K562 (cell line): ENCODE results near the gene DNMT1. TPM values are rescaled to one million over a fixed set of nuclear protein-coding genes. Genes with fewer than 3 reads are reported as not detected.

Source experiments
- CBFB ChIP-seq: sonication (generic); formaldehyde crosslinking; IDR thresholded peaks from 2 replicates; pipeline ENCODE4 v1.4.0; 2020; ENCODE audit warnings: mild to moderate bottlenecking, missing genetic modification reagents
- CREM ChIP-seq: IDR thresholded peaks from 2 replicates; pipeline ENCODE4 v1.6.1; 2014; ENCODE audit warnings: antibody characterized with exemption, low read depth
- PCBP1 ChIP-seq: fragments of 200-400 bp; formaldehyde crosslinking; IDR thresholded peaks from 2 replicates; pipeline ENCODE4 v1.6.1; 2018; ENCODE audit warnings: mild to moderate bottlenecking, low read depth, low read length; ENCODE audit not compliant: poor library complexity, severe bottlenecking
- RBFOX2 ChIP-seq: fragments of 200-400 bp; formaldehyde crosslinking; IDR thresholded peaks from 2 replicates; pipeline ENCODE4 v1.6.1; 2017; ENCODE audit warnings: low read depth, mild to moderate bottlenecking, low read length, moderate library complexity
- SMARCE1 ChIP-seq: fragments of 450-650 bp; IDR thresholded peaks from 2 replicates; pipeline ENCODE4 v1.7.1; 2016; ENCODE audit warnings: mild to moderate bottlenecking
- TOE1 ChIP-seq, 2 experiments: fragments of 450-650 bp in 1 of 2; sonication (generic) in 1 of 2; formaldehyde crosslinking in 1 of 2; IDR thresholded peaks; 2 replicates each; pipeline versions ENCODE4 v1.7.1 to v1.8.0; 2016 to 2022; ENCODE audit warnings: borderline replicate concordance in 2 of 2, mild to moderate bottlenecking in 2 of 2, antibody characterized with exemption in 1 of 2, inconsistent platforms in 1 of 2, low read depth in 1 of 2, missing genetic modification reagents in 1 of 2, moderate library complexity in 1 of 2
- ZNF165 ChIP-seq: fragments of 250-450 bp; sonication (Bioruptor Pico); IDR thresholded peaks from 2 replicates; pipeline ENCODE4 v1.4.0; 2020; ENCODE audit warnings: borderline replicate concordance
- polyA plus RNA-seq, 8 experiments: library from polyadenylated mRNA; depleted of rRNA in 4 of 8; stranded (reverse) in 5 of 8; unstranded in 3 of 8; fragments of >200 nt; fragmentation: Nextera tagmentation in 2 of 8; fragmentation: Illumina TruSeq in 1 of 8; extraction: Ambion mirVana in 2 of 8; extraction: Trizol in 1 of 8; gene quantifications; 2 replicates each; pipeline versions ENCODE4 v1.2.1 to v1.2.3, GENCODE V29; 2011 to 2014; ENCODE audit warnings: inconsistent platforms in 1 of 8, missing spikeins in 1 of 8
- total RNA-seq, 7 experiments: library from RNA; depleted of rRNA in 6 of 7; stranded (reverse); fragments of >200 nt in 6 of 7; fragmentation: Illumina TruSeq in 2 of 7; extraction: Trizol in 2 of 7; gene quantifications; 2 replicates each; pipeline versions ENCODE4 v1.2.1 to v1.2.3, GENCODE V29; 2011 to 2021; ENCODE audit warnings: low replicate concordance in 1 of 7
- TF ChIP-seq, protein P1 (sequence below): IDR thresholded peaks from 3 replicates; pipeline ENCODE4 v1.6.1; 2011; ENCODE audit warnings: borderline replicate concordance, mild to moderate bottlenecking, moderate library complexity; ENCODE audit not compliant: insufficient read length; ENCODE audit errors: extremely low read depth
- TF ChIP-seq, protein P2 (sequence below): fragments of 200-600 bp; sonication (generic); IDR thresholded peaks from one replicate; pipeline ENCODE4 v1.6.1; 2012; ENCODE audit warnings: mild to moderate bottlenecking, low read depth, low read length, inconsistent platforms
- TF ChIP-seq, protein P3 (sequence below): sonication (generic); formaldehyde crosslinking; IDR thresholded peaks from 2 replicates; pipeline ENCODE4 v1.8.1; 2022; ENCODE audit warnings: missing genetic modification reagents

DNMT1 gene
- total and polyA plus RNA-seq, 9 of the 15 experiments (the other 6 are each of a cell fraction or from before 2014, with no cell fraction given): 80.1 to 271 (median 121) TPM

DNA sequence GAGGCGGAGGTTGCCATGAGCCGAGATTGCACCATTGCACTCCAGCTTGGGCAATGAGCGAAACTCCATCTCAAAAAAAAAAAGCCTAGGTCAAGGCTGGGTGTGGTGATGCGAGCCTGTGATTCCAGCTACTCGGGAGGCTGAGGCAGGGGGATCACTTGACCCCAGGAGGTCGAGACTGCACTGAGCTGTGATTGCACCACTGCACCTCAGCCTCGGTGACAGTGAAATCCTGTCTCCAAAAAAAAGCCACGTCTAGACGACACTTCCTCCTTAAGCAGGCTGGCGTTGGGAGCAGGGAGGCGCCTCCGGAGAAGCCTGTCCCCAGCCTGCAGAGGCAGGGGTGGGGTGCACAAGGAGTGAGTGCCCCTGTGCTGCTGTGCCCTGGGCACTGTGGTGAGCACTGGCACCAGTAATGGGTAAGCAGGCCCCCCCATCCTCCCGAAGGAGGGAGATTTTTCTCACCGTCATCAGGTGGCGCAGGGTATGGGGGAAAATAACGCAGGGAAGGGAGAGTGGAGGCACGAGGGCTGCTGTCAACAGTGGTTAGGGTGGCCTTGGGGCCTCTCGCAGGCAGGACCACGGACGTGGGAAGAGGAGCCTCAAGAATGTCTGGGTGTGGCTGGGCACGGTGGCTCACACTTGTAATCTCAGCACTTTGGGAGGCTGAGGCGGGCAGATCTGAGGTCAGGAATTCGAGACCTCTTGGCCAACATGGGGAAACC, 82.6 kb downstream of the DNMT1 start (continued):
- TF ChIP-seq, protein P1, sequence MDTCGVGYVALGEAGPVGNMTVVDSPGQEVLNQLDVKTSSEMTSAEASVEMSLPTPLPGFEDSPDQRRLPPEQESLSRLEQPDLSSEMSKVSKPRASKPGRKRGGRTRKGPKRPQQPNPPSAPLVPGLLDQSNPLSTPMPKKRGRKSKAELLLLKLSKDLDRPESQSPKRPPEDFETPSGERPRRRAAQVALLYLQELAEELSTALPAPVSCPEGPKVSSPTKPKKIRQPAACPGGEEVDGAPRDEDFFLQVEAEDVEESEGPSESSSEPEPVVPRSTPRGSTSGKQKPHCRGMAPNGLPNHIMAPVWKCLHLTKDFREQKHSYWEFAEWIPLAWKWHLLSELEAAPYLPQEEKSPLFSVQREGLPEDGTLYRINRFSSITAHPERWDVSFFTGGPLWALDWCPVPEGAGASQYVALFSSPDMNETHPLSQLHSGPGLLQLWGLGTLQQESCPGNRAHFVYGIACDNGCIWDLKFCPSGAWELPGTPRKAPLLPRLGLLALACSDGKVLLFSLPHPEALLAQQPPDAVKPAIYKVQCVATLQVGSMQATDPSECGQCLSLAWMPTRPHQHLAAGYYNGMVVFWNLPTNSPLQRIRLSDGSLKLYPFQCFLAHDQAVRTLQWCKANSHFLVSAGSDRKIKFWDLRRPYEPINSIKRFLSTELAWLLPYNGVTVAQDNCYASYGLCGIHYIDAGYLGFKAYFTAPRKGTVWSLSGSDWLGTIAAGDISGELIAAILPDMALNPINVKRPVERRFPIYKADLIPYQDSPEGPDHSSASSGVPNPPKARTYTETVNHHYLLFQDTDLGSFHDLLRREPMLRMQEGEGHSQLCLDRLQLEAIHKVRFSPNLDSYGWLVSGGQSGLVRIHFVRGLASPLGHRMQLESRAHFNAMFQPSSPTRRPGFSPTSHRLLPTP: no peak
- peak; percentile 20; the same call in 1 of the 2 replicates for TF ChIP-seq CREM
- TF ChIP-seq SMARCE1: no peak
- no peak for TF ChIP-seq CBFB (CRISPR knock-in tag)
- TF ChIP-seq RBFOX2: peak; percentile 57
- no peak for TF ChIP-seq ZNF165 (CRISPR knock-in tag)
- TF ChIP-seq, protein P2, sequence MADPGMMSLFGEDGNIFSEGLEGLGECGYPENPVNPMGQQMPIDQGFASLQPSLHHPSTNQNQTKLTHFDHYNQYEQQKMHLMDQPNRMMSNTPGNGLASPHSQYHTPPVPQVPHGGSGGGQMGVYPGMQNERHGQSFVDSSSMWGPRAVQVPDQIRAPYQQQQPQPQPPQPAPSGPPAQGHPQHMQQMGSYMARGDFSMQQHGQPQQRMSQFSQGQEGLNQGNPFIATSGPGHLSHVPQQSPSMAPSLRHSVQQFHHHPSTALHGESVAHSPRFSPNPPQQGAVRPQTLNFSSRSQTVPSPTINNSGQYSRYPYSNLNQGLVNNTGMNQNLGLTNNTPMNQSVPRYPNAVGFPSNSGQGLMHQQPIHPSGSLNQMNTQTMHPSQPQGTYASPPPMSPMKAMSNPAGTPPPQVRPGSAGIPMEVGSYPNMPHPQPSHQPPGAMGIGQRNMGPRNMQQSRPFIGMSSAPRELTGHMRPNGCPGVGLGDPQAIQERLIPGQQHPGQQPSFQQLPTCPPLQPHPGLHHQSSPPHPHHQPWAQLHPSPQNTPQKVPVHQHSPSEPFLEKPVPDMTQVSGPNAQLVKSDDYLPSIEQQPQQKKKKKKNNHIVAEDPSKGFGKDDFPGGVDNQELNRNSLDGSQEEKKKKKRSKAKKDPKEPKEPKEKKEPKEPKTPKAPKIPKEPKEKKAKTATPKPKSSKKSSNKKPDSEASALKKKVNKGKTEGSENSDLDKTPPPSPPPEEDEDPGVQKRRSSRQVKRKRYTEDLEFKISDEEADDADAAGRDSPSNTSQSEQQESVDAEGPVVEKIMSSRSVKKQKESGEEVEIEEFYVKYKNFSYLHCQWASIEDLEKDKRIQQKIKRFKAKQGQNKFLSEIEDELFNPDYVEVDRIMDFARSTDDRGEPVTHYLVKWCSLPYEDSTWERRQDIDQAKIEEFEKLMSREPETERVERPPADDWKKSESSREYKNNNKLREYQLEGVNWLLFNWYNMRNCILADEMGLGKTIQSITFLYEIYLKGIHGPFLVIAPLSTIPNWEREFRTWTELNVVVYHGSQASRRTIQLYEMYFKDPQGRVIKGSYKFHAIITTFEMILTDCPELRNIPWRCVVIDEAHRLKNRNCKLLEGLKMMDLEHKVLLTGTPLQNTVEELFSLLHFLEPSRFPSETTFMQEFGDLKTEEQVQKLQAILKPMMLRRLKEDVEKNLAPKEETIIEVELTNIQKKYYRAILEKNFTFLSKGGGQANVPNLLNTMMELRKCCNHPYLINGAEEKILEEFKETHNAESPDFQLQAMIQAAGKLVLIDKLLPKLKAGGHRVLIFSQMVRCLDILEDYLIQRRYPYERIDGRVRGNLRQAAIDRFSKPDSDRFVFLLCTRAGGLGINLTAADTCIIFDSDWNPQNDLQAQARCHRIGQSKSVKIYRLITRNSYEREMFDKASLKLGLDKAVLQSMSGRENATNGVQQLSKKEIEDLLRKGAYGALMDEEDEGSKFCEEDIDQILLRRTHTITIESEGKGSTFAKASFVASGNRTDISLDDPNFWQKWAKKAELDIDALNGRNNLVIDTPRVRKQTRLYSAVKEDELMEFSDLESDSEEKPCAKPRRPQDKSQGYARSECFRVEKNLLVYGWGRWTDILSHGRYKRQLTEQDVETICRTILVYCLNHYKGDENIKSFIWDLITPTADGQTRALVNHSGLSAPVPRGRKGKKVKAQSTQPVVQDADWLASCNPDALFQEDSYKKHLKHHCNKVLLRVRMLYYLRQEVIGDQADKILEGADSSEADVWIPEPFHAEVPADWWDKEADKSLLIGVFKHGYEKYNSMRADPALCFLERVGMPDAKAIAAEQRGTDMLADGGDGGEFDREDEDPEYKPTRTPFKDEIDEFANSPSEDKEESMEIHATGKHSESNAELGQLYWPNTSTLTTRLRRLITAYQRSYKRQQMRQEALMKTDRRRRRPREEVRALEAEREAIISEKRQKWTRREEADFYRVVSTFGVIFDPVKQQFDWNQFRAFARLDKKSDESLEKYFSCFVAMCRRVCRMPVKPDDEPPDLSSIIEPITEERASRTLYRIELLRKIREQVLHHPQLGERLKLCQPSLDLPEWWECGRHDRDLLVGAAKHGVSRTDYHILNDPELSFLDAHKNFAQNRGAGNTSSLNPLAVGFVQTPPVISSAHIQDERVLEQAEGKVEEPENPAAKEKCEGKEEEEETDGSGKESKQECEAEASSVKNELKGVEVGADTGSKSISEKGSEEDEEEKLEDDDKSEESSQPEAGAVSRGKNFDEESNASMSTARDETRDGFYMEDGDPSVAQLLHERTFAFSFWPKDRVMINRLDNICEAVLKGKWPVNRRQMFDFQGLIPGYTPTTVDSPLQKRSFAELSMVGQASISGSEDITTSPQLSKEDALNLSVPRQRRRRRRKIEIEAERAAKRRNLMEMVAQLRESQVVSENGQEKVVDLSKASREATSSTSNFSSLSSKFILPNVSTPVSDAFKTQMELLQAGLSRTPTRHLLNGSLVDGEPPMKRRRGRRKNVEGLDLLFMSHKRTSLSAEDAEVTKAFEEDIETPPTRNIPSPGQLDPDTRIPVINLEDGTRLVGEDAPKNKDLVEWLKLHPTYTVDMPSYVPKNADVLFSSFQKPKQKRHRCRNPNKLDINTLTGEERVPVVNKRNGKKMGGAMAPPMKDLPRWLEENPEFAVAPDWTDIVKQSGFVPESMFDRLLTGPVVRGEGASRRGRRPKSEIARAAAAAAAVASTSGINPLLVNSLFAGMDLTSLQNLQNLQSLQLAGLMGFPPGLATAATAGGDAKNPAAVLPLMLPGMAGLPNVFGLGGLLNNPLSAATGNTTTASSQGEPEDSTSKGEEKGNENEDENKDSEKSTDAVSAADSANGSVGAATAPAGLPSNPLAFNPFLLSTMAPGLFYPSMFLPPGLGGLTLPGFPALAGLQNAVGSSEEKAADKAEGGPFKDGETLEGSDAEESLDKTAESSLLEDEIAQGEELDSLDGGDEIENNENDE: no peak
- no peak for TF ChIP-seq PCBP1
- TF ChIP-seq, protein P3, sequence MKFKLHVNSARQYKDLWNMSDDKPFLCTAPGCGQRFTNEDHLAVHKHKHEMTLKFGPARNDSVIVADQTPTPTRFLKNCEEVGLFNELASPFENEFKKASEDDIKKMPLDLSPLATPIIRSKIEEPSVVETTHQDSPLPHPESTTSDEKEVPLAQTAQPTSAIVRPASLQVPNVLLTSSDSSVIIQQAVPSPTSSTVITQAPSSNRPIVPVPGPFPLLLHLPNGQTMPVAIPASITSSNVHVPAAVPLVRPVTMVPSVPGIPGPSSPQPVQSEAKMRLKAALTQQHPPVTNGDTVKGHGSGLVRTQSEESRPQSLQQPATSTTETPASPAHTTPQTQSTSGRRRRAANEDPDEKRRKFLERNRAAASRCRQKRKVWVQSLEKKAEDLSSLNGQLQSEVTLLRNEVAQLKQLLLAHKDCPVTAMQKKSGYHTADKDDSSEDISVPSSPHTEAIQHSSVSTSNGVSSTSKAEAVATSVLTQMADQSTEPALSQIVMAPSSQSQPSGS (CRISPR knock-in tag): no peak
- no peak for TF ChIP-seq TOE1 (IDR thresholded peaks at IDR 0.05; ENCODE audit: borderline replicate concordance)
- no peak for TF ChIP-seq TOE1 (CRISPR knock-in tag; IDR thresholded peaks at IDR 0.05; ENCODE audit: borderline replicate concordance, low read depth)
